Effector CD4-positive, alpha-beta T cell (primary cell): Measurements from ENCODE around the gene SRRM3.
"Not testable (repeated sequence)": the region's sequence is repeated elsewhere in the genome, so short reads cannot be mapped to it uniquely, and the experiment has no call there.

Experiments used
- DNase-seq: peaks from one replicate; pipeline ENCODE4 v3.0.0-alpha.2; 2020

Gene SRRM3

DNA sequence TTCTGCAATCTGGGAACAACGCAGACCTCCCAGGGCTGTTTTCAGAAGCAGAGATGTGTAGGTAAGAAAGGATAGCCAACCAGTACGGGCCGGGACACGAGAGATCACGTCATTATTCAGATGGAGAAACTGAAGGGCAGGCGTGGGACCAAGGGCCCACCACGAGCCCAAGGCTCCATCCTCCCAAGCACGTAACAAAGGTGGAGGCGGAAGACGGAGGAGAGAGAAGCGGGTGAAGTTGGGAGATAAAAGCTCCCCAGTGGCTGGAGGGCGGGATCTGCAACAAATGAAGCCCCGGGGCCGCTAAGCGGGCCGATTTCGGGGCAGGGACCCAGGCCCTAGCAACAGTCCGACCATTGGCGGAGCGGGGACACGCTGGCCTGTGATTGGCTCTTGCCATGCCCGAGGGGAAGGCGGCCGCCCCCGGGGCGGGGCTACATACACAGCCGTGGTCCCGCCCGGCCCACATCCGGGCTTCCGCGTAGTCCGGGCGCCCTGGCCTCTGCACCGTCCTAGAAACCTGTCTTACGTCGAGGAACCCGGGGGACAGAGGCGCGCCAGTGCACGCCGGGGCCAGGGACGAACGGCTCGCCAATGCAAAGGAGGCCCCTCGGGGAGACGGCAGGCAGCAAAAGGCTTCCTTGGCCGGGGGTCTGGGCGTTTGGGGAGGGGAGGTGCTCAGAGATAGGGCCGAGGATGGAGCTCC, 116.2 kb downstream of the SRRM3 start:
- DNase-seq = peak; percentile 96

- peak; percentile 51 for DNase-seq
Measured at GRCh38 chr7:76318488-76319353, 117.0 kb downstream of the SRRM3 start.

DNA sequence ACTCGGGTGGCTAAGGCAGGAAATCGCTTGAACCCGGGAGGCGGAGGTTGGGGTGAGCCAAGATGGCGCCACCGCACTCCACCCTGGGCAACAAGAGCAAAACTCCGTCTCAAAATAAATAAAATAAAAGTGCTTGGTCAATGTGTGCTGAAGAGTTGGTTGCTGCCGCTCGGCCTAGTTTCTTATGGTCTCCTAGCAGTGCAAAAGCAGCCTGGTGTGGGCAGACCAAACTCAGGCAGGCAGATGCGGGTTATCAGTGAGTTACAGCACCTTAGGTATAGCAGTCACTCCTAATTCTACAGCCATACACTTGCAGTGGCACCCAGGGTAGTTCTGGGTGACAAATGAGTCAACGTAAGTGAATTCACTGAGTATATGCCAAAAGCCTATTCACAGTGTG, 123.4 kb downstream of the SRRM3 start:
- DNase-seq = no peak

- no peak for DNase-seq
Measured at GRCh38 chr7:76325811-76326210, 124.1 kb downstream of the SRRM3 start.

- no peak for DNase-seq
Measured at GRCh38 chr7:76326646-76327233, 125.0 kb downstream of the SRRM3 start.

GRCh38 chr7:76327610-76328009, 125.9 kb downstream of the SRRM3 start:
- no peak for DNase-seq

DNA sequence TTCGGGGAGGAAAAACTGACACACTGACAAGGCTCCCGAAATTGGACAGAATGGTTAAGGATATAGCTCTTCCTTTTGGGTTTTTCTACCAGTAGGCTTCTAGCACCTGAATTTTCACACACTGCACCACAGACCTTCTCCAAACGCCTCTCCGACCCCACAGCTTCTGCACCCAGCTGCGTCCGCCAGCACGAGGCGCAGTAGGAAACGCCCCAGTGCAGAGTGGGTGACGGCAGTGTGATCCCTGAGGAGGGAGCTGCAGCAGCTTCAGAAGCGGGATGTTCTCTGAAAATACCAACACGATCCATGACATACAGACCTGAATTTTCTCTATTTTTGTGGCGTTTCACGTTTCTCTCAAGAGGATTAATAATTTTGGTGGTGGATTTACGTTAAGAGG, 126.7 kb downstream of the SRRM3 start:
- no peak for DNase-seq

DNA sequence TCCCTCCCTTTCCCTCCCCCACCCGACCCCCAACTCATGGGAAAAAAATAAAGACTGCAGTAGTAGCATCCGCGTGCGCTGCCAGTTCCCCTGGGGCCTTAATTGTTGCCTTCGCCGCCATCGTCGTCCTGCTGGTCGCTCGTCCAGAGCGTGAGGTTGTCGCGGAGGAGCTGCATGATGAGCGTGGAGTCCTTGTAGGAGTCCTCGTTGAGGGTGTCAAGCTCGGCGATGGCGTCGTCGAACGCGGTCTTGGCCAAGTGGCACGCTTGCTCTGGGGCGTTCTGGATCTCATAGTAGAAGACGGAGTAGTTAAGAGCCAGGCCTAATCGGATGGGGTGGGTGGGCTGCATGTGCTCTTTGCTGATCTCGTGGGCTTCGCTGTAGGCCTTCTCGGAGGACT, 127.8 kb downstream of the SRRM3 start:
- no peak for DNase-seq

GRCh38 chr7:76330261-76330660, 128.6 kb downstream of the SRRM3 start:
- no peak for DNase-seq

GRCh38 chr7:76330673-76331072, 129.0 kb downstream of the SRRM3 start:
- no peak for DNase-seq

- no peak for DNase-seq
Measured at GRCh38 chr7:76332078-76332477, 130.4 kb downstream of the SRRM3 start.

DNA sequence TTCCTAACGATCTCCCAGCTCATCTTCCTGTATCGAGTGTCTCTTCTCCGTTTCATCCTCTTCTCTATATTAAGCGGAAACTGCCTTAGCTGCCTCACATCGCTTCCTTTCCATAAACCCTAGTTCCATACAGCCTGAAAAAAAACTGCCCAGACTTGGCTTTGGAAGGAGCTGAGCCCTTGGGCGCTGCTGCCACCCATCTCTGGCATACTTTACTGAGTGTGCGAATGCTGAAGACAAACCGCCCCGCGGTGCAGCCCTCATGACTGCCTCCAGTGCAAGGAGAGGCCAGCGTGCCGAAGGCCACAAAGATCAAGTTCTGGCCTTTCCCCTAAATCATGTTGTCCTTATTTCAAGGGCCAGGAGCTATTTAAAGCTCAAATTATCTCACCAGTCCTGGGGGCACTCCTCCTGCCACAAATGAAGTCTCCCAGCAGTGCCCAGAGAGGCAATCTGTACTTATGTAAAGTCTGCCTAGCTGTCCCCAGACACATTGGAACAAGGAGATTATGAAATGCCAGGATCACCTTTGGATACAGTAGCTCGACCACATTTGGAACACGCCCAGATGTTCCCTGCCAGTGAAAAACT, 131.9 kb downstream of the SRRM3 start:
- DNase-seq = no peak

DNA sequence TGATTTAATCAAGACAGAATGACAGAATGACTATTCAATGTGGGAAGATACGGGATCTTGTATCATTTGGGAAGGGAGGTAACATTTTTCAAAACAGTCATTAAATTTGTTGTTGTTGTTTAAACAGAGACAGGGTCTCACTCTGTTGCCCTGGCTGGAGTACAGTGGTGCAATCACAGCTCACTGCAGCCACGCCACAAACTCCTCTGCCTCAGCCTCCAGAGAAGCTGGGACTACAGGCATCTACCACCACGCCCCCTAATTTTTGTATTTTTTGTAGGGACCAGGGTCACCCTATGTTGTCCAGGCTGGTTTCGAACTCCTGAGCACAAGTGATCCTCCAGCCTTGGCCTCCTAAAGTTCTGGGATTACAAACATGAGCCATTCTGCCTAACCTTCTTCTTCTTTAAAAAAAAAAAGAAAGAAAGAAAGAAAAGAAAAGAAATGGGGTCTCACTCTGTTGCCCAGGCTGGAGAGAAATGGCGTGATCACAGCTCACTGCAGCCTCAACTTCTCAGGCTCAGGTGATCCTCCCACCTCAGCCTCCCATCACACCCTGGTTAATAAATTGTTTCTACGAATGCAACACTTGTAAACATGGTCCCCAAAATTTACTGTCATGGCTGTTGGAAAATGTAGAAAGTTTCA, 132.7 kb downstream of the SRRM3 start:
- DNase-seq = no peak

DNA sequence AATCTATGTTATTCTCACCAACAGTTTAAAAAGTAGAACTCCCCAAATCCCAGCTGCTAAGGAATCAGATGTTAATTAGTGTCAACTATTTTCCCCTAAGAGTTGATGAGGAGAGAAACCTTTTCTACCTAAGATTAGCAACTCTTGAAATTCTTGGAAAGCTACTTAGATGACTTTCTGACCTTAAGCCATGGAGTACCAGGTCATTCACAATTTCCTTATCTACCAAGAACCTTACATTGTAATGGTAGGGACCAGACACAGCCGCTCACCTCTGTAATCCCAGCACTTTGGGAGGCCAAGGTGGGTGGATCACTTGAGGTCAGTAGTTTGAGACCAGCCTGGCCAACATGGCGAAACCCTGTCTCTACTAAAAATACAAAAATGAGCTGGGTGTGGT, 133.7 kb downstream of the SRRM3 start:
- DNase-seq = not testable (repeated sequence)

DNA sequence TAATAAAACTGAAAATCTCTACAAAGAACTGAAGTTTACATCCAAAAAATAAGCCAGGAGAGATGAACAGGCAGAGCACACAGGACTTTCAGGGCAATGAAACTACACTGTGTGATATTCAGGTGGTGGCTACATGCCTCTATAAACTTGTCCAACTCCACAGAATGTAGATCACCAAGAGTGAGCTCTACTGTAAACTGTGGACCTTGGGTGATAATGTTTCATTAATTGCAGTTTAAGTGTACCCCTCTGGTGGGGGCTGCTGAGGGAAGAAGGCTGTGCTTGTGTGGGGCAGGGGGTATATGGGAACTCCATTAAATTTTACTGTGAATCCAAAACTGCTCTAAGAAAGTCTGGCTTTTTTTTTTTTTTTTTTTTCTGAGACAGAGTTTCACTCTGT, 134.4 kb downstream of the SRRM3 start:
- no peak for DNase-seq
